Left renal pelvis (tissue), 4 donors: ENCODE measurements around the gene CDKN1A. TPM values are rescaled to one million over a fixed set of nuclear protein-coding genes. Genes with fewer than 3 reads are reported as not detected.
"Not testable (repeated sequence)": the region's sequence is repeated elsewhere in the genome, so short reads cannot be mapped to it uniquely, and the experiment has no call there.

Source experiments
- DNase-seq, 4 donors: peaks; one replicate each; pipeline ENCODE4 v3.0.0-alpha.2; 2013; ENCODE audit warnings: low read depth in 4 of 4, low spot score in 3 of 4
- polyA plus RNA-seq, 4 donors: library from polyadenylated mRNA; unstranded; fragments of 120-200 nt; gene quantifications; one replicate each; pipeline ENCODE4 v1.2.1, GENCODE V29; 2013; ENCODE audit not compliant: insufficient read length in 4 of 4

Gene CDKN1A
- polyA plus RNA-seq, 4 donors: 9.2 to 26.4 (median 16.3) TPM

GRCh38 chr6:36717871-36718540, 39.5 kb downstream of the CDKN1A start:
- no peak for DNase-seq

- DNase-seq: no peak
Observed at GRCh38 chr6:36718560-36718959, 40.0 kb downstream of the CDKN1A start.

GRCh38 chr6:36719126-36719525, 40.6 kb downstream of the CDKN1A start:
- no peak for DNase-seq

- no peak for DNase-seq
Observed at GRCh38 chr6:36720251-36721141, 42.0 kb downstream of the CDKN1A start.

GRCh38 chr6:36721369-36722140, 43.0 kb downstream of the CDKN1A start:
- no peak for DNase-seq

- DNase-seq: no peak
Observed at GRCh38 chr6:36722365-36722764, 43.9 kb downstream of the CDKN1A start.

- no peak for DNase-seq
Observed at GRCh38 chr6:36722879-36723278, 44.4 kb downstream of the CDKN1A start.

GRCh38 chr6:36723992-36724391, 45.5 kb downstream of the CDKN1A start:
- not testable (repeated sequence) for DNase-seq

- DNase-seq: no peak
Observed at GRCh38 chr6:36724514-36725390, 46.2 kb downstream of the CDKN1A start.

GRCh38 chr6:36725581-36725980, 47.1 kb downstream of the CDKN1A start:
- DNase-seq: no peak

- DNase-seq: no peak
Observed at GRCh38 chr6:36727505-36728021, 49.0 kb downstream of the CDKN1A start.

- DNase-seq: no peak
Observed at GRCh38 chr6:36728289-36729160, 50.0 kb downstream of the CDKN1A start.

- no peak for DNase-seq
Observed at GRCh38 chr6:36729161-36729524, 50.6 kb downstream of the CDKN1A start.

- no peak for DNase-seq
Observed at GRCh38 chr6:36730424-36731380, 52.2 kb downstream of the CDKN1A start.

- no peak for DNase-seq
Observed at GRCh38 chr6:36731622-36732310, 53.3 kb downstream of the CDKN1A start.

- no peak for DNase-seq
Observed at GRCh38 chr6:36733300-36733699, 54.8 kb downstream of the CDKN1A start.

- no peak for DNase-seq
Observed at GRCh38 chr6:36734486-36735060, 56.1 kb downstream of the CDKN1A start.
